Adrenal gland (tissue), 5 donors: Measurements from ENCODE around the gene DRAM1.

Experiments
- POLR2A ChIP-seq, 2 donors: fragments of 450-650 bp; IDR thresholded peaks; one replicate each; pipeline ENCODE4 v1.6.1; 2017; ENCODE audit warnings: antibody characterized with exemption in 2 of 2, mild to moderate bottlenecking in 2 of 2, moderate library complexity in 1 of 2
- TF ChIP-seq, protein P1 (sequence below), 6 experiments: fragments of 450-650 bp in 4 of 6; fragments of 200-600 bp in 2 of 6; sonication (generic) in 1 of 6; IDR thresholded peaks; 1 replicate in 5 of 6; 2 replicates in 1 of 6; pipeline versions ENCODE4 v1.5.1 to v1.8.0; 2016 to 2021; ENCODE audit warnings: antibody characterized with exemption in 6 of 6, mild to moderate bottlenecking in 2 of 6, moderate library complexity in 1 of 6
- donor health status: DM: no; HTN: no; CAD: no.

GRCh38 chr12:101852998-101853397 is 24.4 kb upstream of the DRAM1 start:
- no peak for TF ChIP-seq POLR2A (IDR thresholded peaks at IDR 0.05)
- TF ChIP-seq, protein P1, sequence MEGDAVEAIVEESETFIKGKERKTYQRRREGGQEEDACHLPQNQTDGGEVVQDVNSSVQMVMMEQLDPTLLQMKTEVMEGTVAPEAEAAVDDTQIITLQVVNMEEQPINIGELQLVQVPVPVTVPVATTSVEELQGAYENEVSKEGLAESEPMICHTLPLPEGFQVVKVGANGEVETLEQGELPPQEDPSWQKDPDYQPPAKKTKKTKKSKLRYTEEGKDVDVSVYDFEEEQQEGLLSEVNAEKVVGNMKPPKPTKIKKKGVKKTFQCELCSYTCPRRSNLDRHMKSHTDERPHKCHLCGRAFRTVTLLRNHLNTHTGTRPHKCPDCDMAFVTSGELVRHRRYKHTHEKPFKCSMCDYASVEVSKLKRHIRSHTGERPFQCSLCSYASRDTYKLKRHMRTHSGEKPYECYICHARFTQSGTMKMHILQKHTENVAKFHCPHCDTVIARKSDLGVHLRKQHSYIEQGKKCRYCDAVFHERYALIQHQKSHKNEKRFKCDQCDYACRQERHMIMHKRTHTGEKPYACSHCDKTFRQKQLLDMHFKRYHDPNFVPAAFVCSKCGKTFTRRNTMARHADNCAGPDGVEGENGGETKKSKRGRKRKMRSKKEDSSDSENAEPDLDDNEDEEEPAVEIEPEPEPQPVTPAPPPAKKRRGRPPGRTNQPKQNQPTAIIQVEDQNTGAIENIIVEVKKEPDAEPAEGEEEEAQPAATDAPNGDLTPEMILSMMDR (IDR thresholded peaks at IDR 0.05) = no peak
